Activated CD8-positive, alpha-beta T cell treated with anti-CD3 and anti-CD28 coated beads for 36 hours (primary cell): ENCODE results near the gene SMIM7. TPM values are rescaled to one million over a fixed set of nuclear protein-coding genes. Genes with fewer than 3 reads are reported as not detected.

Source experiments
- ATAC-seq: fragments of 200-7000 bp; cut with Tn5 transposase; one replicate; pipeline ENCODE4 v1.10.0; 2021; ENCODE audit warnings: mild to moderate bottlenecking, moderate library complexity
- CTCF ChIA-PET: fragments of 350-600 bp; sonication (Branson Sonifier 250); formaldehyde crosslinking; loops from one replicate; lab custom pipeline; 2021; ENCODE audit warnings: antibody characterized with exemption; lab: Charles Lee
- POLR2A ChIA-PET: fragments of 350-600 bp; sonication (Branson Sonifier 250); formaldehyde crosslinking; loops from one replicate; lab custom pipeline; 2021; ENCODE audit warnings: antibody characterized with exemption; lab: Charles Lee
- DNase-seq: peaks from one replicate; pipeline ENCODE4 v3.0.0-alpha.2; 2020
- H3K27ac Mint-ChIP-seq: one replicate; pipeline ENCODE4 v1.8.0; 2021; ENCODE audit warnings: mild to moderate bottlenecking, mixed read lengths
- H3K27me3 Mint-ChIP-seq: one replicate; pipeline ENCODE4 v1.8.0; 2021; ENCODE audit warnings: mixed read lengths
- H3K36me3 Mint-ChIP-seq: one replicate; pipeline ENCODE4 v1.8.0; 2021; ENCODE audit warnings: low read depth, mixed read lengths
- H3K4me1 Mint-ChIP-seq: one replicate; pipeline ENCODE4 v1.8.0; 2021; ENCODE audit warnings: low read depth, mixed read lengths
- H3K4me3 Mint-ChIP-seq: one replicate; pipeline ENCODE4 v1.8.0; 2021; ENCODE audit warnings: mild to moderate bottlenecking, moderate library complexity, mixed read lengths
- H3K9me3 Mint-ChIP-seq: one replicate; pipeline ENCODE4 v1.8.0; 2021; ENCODE audit warnings: mixed read lengths
- CTCF ChIP-seq: fragments of 200-600 bp; IDR thresholded peaks from one replicate; pipeline ENCODE4 v1.8.0; 2022; ENCODE audit warnings: antibody characterized with exemption, mild to moderate bottlenecking
- intact Hi-C: fragments of 100-400 bp; cut with micrococcal nuclease; formaldehyde crosslinking; loops from one replicate; pipeline ENCODE4 v1.10.0; 2022
- total RNA-seq, 2 experiments: library from RNA; stranded (reverse); gene quantifications; one replicate each; pipeline ENCODE4 v1.2.3, GENCODE V29; 2021

SMIM7 gene
- total RNA-seq, 2 experiments from 2014 or later: 48.0 to 55.0 TPM

- ChIA-PET POLR2A (interaction anchor here (0.6 to 1.5 kb wide), 4 partner anchors 10 to 29 kb away, joined by 3 to 4 read pairs (median 3); no protein-coding TSS in a partner anchor), CTCF (interaction anchor here (0.6 kb wide), 1 partner anchor 884 kb away, joined by 3 read pairs; the partner anchor contains the start of gene OR10H3)
- no peak for TF ChIP-seq CTCF
- intact Hi-C loops: no loop called here
- DNase-seq (no peak), ATAC-seq (no peak)
- no peak overlapping the region for H3K4me3 Mint-ChIP-seq
- no peaks in the 10 kb centered on the region for H3K27me3 Mint-ChIP-seq
- H3K36me3 Mint-ChIP-seq: peaks cover 24% of the 10 kb centered on the region
- peaks cover 75% of the 10 kb centered on the region for H3K4me1 Mint-ChIP-seq
- H3K27ac Mint-ChIP-seq: no peak overlapping the region
- H3K9me3 Mint-ChIP-seq: no peaks in the 10 kb centered on the region
Measured at GRCh38 chr19:16621165-16621800, 38.7 kb downstream of the SMIM7 start.

- intact Hi-C loops: no loop called here
- POLR2A ChIA-PET: interaction anchor here (1.0 kb wide), 1 partner anchor 11 kb away, joined by 3 read pairs; no protein-coding TSS in a partner anchor
- H3K4me3 Mint-ChIP-seq: no peak overlapping the region
- DNase-seq (no peak), ATAC-seq (no peak)
- H3K4me1 Mint-ChIP-seq: peaks cover 74% of the 10 kb centered on the region
- no peak overlapping the region for H3K27ac Mint-ChIP-seq
- H3K27me3 Mint-ChIP-seq: no peaks in the 10 kb centered on the region
- no peaks in the 10 kb centered on the region for H3K9me3 Mint-ChIP-seq
- no peak for TF ChIP-seq CTCF
- CTCF ChIA-PET: no interaction called here
- peaks cover 18% of the 10 kb centered on the region for H3K36me3 Mint-ChIP-seq
Measured at GRCh38 chr19:16620584-16620983, 39.4 kb downstream of the SMIM7 start.

GRCh38 chr19:16620018-16620417, 39.9 kb downstream of the SMIM7 start:
- ChIA-PET CTCF (no interaction called here), POLR2A (no interaction called here)
- Mint-ChIP-seq H3K27me3 (no peaks in the 10 kb centered on the region), H3K9me3 (no peaks in the 10 kb centered on the region), H3K27ac (no peak overlapping the region), H3K4me3 (no peak overlapping the region), H3K36me3 (peaks cover 13% of the 10 kb centered on the region), H3K4me1 (peaks cover 72% of the 10 kb centered on the region)
- TF ChIP-seq CTCF: no peak
- DNase-seq (no peak), ATAC-seq (no peak)
- intact Hi-C loops: no loop called here

- peaks cover 8% of the 10 kb centered on the region for H3K36me3 Mint-ChIP-seq
- POLR2A ChIA-PET: interaction anchor here (1.5 to 5.2 kb wide), 2 partner anchors 7 to 34 kb away, joined by 5 to 40 read pairs; partner anchors contain the start of gene MED26
- no peak for TF ChIP-seq CTCF
- DNase-seq (no peak), ATAC-seq (no peak)
- no peaks in the 10 kb centered on the region for H3K27me3 Mint-ChIP-seq
- intact Hi-C loops: no loop called here
- no peaks in the 10 kb centered on the region for H3K9me3 Mint-ChIP-seq
- CTCF ChIA-PET: no interaction called here
- no peak overlapping the region for H3K4me3 Mint-ChIP-seq
- no peak overlapping the region for H3K27ac Mint-ChIP-seq
- peaks cover 72% of the 10 kb centered on the region for H3K4me1 Mint-ChIP-seq
Measured at GRCh38 chr19:16619457-16619856, 40.5 kb downstream of the SMIM7 start.

GRCh38 chr19:16618248-16618647, 41.7 kb downstream of the SMIM7 start:
- no peak overlapping the region for H3K27ac Mint-ChIP-seq
- ChIA-PET POLR2A (interaction anchor here (0.7 to 5.2 kb wide), 5 partner anchors 8 to 52 kb away, joined by 3 to 40 read pairs (median 4); partner anchors contain the start of gene MED26), CTCF (interaction anchor here (1.4 kb wide), 1 partner anchor 9 kb away, joined by 3 read pairs; no protein-coding TSS in a partner anchor)
- no peak for ATAC-seq
- peaks cover 1% of the 10 kb centered on the region for H3K36me3 Mint-ChIP-seq
- no peak overlapping the region for H3K4me3 Mint-ChIP-seq
- intact Hi-C loops: no loop called here
- peaks cover 66% of the 10 kb centered on the region for H3K4me1 Mint-ChIP-seq
- DNase-seq: no peak
- no peaks in the 10 kb centered on the region for H3K9me3 Mint-ChIP-seq
- no peaks in the 10 kb centered on the region for H3K27me3 Mint-ChIP-seq
- no peak for TF ChIP-seq CTCF
